Ovary (tissue), 1 donor: ENCODE data around the gene PAFAH1B2.

Experiments
- EP300 ChIP-seq: sonication (generic); formaldehyde crosslinking; IDR thresholded peaks from one replicate; pipeline ENCODE4 v1.6.1; 2017; ENCODE audit warnings: antibody characterized with exemption
- POLR2A ChIP-seq: fragments of 450-650 bp; IDR thresholded peaks from one replicate; pipeline ENCODE4 v1.6.1; 2017; ENCODE audit warnings: antibody characterized with exemption, mild to moderate bottlenecking, moderate library complexity

GRCh38 chr11:117144477-117145392 is 648 bp downstream of the PAFAH1B2 start:
- TF ChIP-seq EP300 (no peak), POLR2A (no peak)
